Measurements from ENCODE around the gene CPAMD8. TPM values are rescaled to one million over a fixed set of nuclear protein-coding genes. Genes with fewer than 3 reads are reported as not detected.

The CPAMD8 gene
- total RNA-seq, 2 donors from 2014 or later, result 134 to 216 TPM

- no peak for DNase-seq (ENCODE audit: low spot score)
- H3K27ac ChIP-seq, result no peak overlapping the region
- WGBS, result 94% methylated on average over 10 of the region's 11 CpGs
- H3K9me3 ChIP-seq, result no peaks in the 10 kb centered on the region
- H3K4me3 ChIP-seq, result no peak overlapping the region
- TF ChIP-seq POLR2A (IDR thresholded peaks at IDR 0.05) (no peak), CTCF (IDR thresholded peaks at IDR 0.05) (no peak), POLR2AphosphoS5 (IDR thresholded peaks at IDR 0.05) (no peak)
- no peaks in the 10 kb centered on the region for H3K27me3 ChIP-seq (replicated peaks; ENCODE audit: insufficient read depth)
- H3K36me3 ChIP-seq, result no peaks in the 10 kb centered on the region
- H3K4me1 ChIP-seq (replicated peaks), result no peaks in the 10 kb centered on the region
- intact Hi-C loops (cut with DNase I), result no loop called here
Observed at GRCh38 chr19:16914421-16914820, 112.2 kb downstream of the CPAMD8 start.

GRCh38 chr19:16912780-16913179 is 113.8 kb downstream of the CPAMD8 start:
- no peak overlapping the region for H3K27ac ChIP-seq
- 89% methylated on average over 4 of the region's 4 CpGs for WGBS
- intact Hi-C loops (cut with DNase I), result no loop called here

GRCh38 chr19:16911046-16911445 is 115.6 kb downstream of the CPAMD8 start:
- H3K36me3 ChIP-seq, result no peaks in the 10 kb centered on the region
- no peak for TF ChIP-seq POLR2A (IDR thresholded peaks at IDR 0.05)
- TF ChIP-seq CTCF (IDR thresholded peaks at IDR 0.05), result no peak
- no peaks in the 10 kb centered on the region for H3K27me3 ChIP-seq (replicated peaks; ENCODE audit: insufficient read depth)
- no peak overlapping the region for H3K4me3 ChIP-seq
- WGBS, result 90% methylated on average over 7 of the region's 7 CpGs
- no peak for DNase-seq (ENCODE audit: low spot score)
- no peak overlapping the region for H3K27ac ChIP-seq
- intact Hi-C loops (cut with DNase I), result no loop called here
- no peaks in the 10 kb centered on the region for H3K9me3 ChIP-seq
- H3K4me1 ChIP-seq (replicated peaks), result no peaks in the 10 kb centered on the region

More at GRCh38 chr19:16912780-16913179, 113.8 kb downstream of the CPAMD8 start:
- no peak for DNase-seq (ENCODE audit: low spot score)
- no peak for TF ChIP-seq POLR2AphosphoS5 (IDR thresholded peaks at IDR 0.05)
- TF ChIP-seq POLR2A (IDR thresholded peaks at IDR 0.05), result no peak
- TF ChIP-seq CTCF (IDR thresholded peaks at IDR 0.05), result no peak
- H3K4me3 ChIP-seq, result no peak overlapping the region
- H3K4me1 ChIP-seq (replicated peaks), result no peaks in the 10 kb centered on the region
- H3K27me3 ChIP-seq (replicated peaks; ENCODE audit: insufficient read depth), result no peaks in the 10 kb centered on the region
- H3K36me3 ChIP-seq, result no peaks in the 10 kb centered on the region
- no peaks in the 10 kb centered on the region for H3K9me3 ChIP-seq

GRCh38 chr19:16908759-16909158 is 117.9 kb downstream of the CPAMD8 start:
- H3K36me3 ChIP-seq, result no peaks in the 10 kb centered on the region
- H3K9me3 ChIP-seq, result no peaks in the 10 kb centered on the region
- WGBS, result 94% methylated on average over 12 of the region's 12 CpGs
- DNase-seq (ENCODE audit: low spot score), result no peak
- intact Hi-C loops (cut with DNase I), result no loop called here
- H3K4me3 ChIP-seq, result no peak overlapping the region
- no peak overlapping the region for H3K27ac ChIP-seq
- no peaks in the 10 kb centered on the region for H3K27me3 ChIP-seq (replicated peaks; ENCODE audit: insufficient read depth)
- no peak for TF ChIP-seq POLR2AphosphoS5 (IDR thresholded peaks at IDR 0.05)
- no peak for TF ChIP-seq POLR2A (IDR thresholded peaks at IDR 0.05)
- no peak for TF ChIP-seq CTCF (IDR thresholded peaks at IDR 0.05)
- no peaks in the 10 kb centered on the region for H3K4me1 ChIP-seq (replicated peaks)

- Histone ChIP-seq H3K27me3 (replicated peaks; ENCODE audit: insufficient read depth) (no peaks in the 10 kb centered on the region), H3K4me1 (replicated peaks) (no peaks in the 10 kb centered on the region), H3K36me3 (no peaks in the 10 kb centered on the region), H3K9me3 (no peaks in the 10 kb centered on the region), H3K27ac (no peak overlapping the region), H3K4me3 (no peak overlapping the region)
- DNase-seq (ENCODE audit: low spot score), result no peak
- TF ChIP-seq POLR2AphosphoS5 (IDR thresholded peaks at IDR 0.05) (no peak), POLR2A (IDR thresholded peaks at IDR 0.05) (no peak), CTCF (IDR thresholded peaks at IDR 0.05) (no peak)
- intact Hi-C loops (cut with DNase I), result no loop called here
- 94% methylated on average over 5 of the region's 5 CpGs for WGBS
Observed at GRCh38 chr19:16904599-16904998, 122.0 kb downstream of the CPAMD8 start.
